T-helper 1 cell treated with Interleukin-12 subunit alpha and Interleukin-12 subunit beta and Interleukin-4 antibody, amounts not matched to agents 30 μg/mL and 1 μg/mL, for 36 hours (primary cell): Measurements from ENCODE around the gene KLHL11.
A peak's percentile ranks its signal among the peaks of the same experiment; 100 is the strongest.
"Not testable (repeated sequence)": the region's sequence is repeated elsewhere in the genome, so short reads cannot be mapped to it uniquely, and the experiment has no call there.

Source experiments
- H3K27ac Mint-ChIP-seq: one replicate; pipeline ENCODE4 v1.8.0; 2021; ENCODE audit warnings: mild to moderate bottlenecking, mixed read lengths
- H3K27me3 Mint-ChIP-seq: one replicate; pipeline ENCODE4 v1.8.0; 2021; ENCODE audit warnings: low read depth, mixed read lengths
- H3K36me3 Mint-ChIP-seq: one replicate; pipeline ENCODE4 v1.8.0; 2021; ENCODE audit warnings: low read depth, mixed read lengths
- H3K4me1 Mint-ChIP-seq: one replicate; pipeline ENCODE4 v1.8.0; 2021; ENCODE audit warnings: low read depth, mixed read lengths
- H3K4me3 Mint-ChIP-seq: one replicate; pipeline ENCODE4 v1.8.0; 2021; ENCODE audit warnings: mild to moderate bottlenecking, moderate library complexity, mixed read lengths
- H3K9me3 Mint-ChIP-seq: one replicate; pipeline ENCODE4 v1.8.0; 2021; ENCODE audit warnings: mixed read lengths

Gene KLHL11

GRCh38 chr17:41869426-41869825 lies 4.2 kb upstream of the KLHL11 start:
- Mint-ChIP-seq H3K27ac (peak overlapping the region; percentile 26), H3K4me1 (peaks cover 19% of the 10 kb centered on the region), H3K27me3 (no peaks in the 10 kb centered on the region), H3K9me3 (no peaks in the 10 kb centered on the region), H3K4me3 (no peak overlapping the region), H3K36me3 (peaks cover 46% of the 10 kb centered on the region)

GRCh38 chr17:41868568-41868967 lies 3.3 kb upstream of the KLHL11 start:
- H3K27me3 Mint-ChIP-seq: no peaks in the 10 kb centered on the region
- H3K4me3 Mint-ChIP-seq: peak overlapping the region; percentile 26
- H3K27ac Mint-ChIP-seq: peak overlapping the region; percentile 86
- H3K4me1 Mint-ChIP-seq: peaks cover 19% of the 10 kb centered on the region
- H3K36me3 Mint-ChIP-seq: peaks cover 43% of the 10 kb centered on the region
- no peaks in the 10 kb centered on the region for H3K9me3 Mint-ChIP-seq

- H3K4me3 Mint-ChIP-seq: peak overlapping the region; percentile 75
Observed at GRCh38 chr17:41865596-41865893, 322 bp upstream of the KLHL11 start.

GRCh38 chr17:41864498-41864835 lies 756 bp downstream of the KLHL11 start:
- peaks cover 17% of the 10 kb centered on the region for H3K36me3 Mint-ChIP-seq
- H3K27ac Mint-ChIP-seq: no peak overlapping the region
- peaks cover 21% of the 10 kb centered on the region for H3K4me1 Mint-ChIP-seq
- H3K9me3 Mint-ChIP-seq: no peaks in the 10 kb centered on the region
- H3K27me3 Mint-ChIP-seq: no peaks in the 10 kb centered on the region
- H3K4me3 Mint-ChIP-seq: no peak overlapping the region

More at GRCh38 chr17:41865596-41865893, 322 bp upstream of the KLHL11 start:
- Mint-ChIP-seq H3K27me3 (no peaks in the 10 kb centered on the region), H3K27ac (peak overlapping the region; percentile 84), H3K4me1 (peaks cover 23% of the 10 kb centered on the region), H3K9me3 (no peaks in the 10 kb centered on the region), H3K36me3 (peaks cover 27% of the 10 kb centered on the region)

GRCh38 chr17:41863074-41863848 lies 2.0 kb downstream of the KLHL11 start:
- no peaks in the 10 kb centered on the region for H3K9me3 Mint-ChIP-seq
- H3K27ac Mint-ChIP-seq: no peak overlapping the region
- peaks cover 9% of the 10 kb centered on the region for H3K4me1 Mint-ChIP-seq
- H3K27me3 Mint-ChIP-seq: no peaks in the 10 kb centered on the region
- no peak overlapping the region for H3K4me3 Mint-ChIP-seq
- peaks cover 11% of the 10 kb centered on the region for H3K36me3 Mint-ChIP-seq

- H3K27me3 Mint-ChIP-seq: no peaks in the 10 kb centered on the region
- H3K36me3 Mint-ChIP-seq: peaks cover 2% of the 10 kb centered on the region
- H3K4me3 Mint-ChIP-seq: no peak overlapping the region
- H3K9me3 Mint-ChIP-seq: no peaks in the 10 kb centered on the region
- peaks cover 6% of the 10 kb centered on the region for H3K4me1 Mint-ChIP-seq
- H3K27ac Mint-ChIP-seq: no peak overlapping the region
Observed at GRCh38 chr17:41860254-41860931, 4.8 kb downstream of the KLHL11 start.

GRCh38 chr17:41851382-41851781 lies 13.8 kb downstream of the KLHL11 start:
- peaks cover 20% of the 10 kb centered on the region for H3K36me3 Mint-ChIP-seq
- H3K27ac Mint-ChIP-seq, H3K4me1 Mint-ChIP-seq, H3K9me3 Mint-ChIP-seq, H3K27me3 Mint-ChIP-seq, H3K4me3 Mint-ChIP-seq: not testable (repeated sequence)

- Mint-ChIP-seq H3K36me3 (peaks cover 17% of the 10 kb centered on the region), H3K27me3 (no peaks in the 10 kb centered on the region), H3K4me1 (peaks cover 9% of the 10 kb centered on the region), H3K4me3 (no peak overlapping the region), H3K27ac (no peak overlapping the region), H3K9me3 (no peaks in the 10 kb centered on the region)
Observed at GRCh38 chr17:41849251-41849990, 15.8 kb downstream of the KLHL11 start.

GRCh38 chr17:41848788-41849187 lies 16.4 kb downstream of the KLHL11 start:
- no peak overlapping the region for H3K27ac Mint-ChIP-seq
- H3K4me1 Mint-ChIP-seq: peaks cover 9% of the 10 kb centered on the region
- H3K27me3 Mint-ChIP-seq: no peaks in the 10 kb centered on the region
- peaks cover 11% of the 10 kb centered on the region for H3K36me3 Mint-ChIP-seq
- H3K4me3 Mint-ChIP-seq: no peak overlapping the region
- no peaks in the 10 kb centered on the region for H3K9me3 Mint-ChIP-seq

- no peak overlapping the region for H3K27ac Mint-ChIP-seq
- no peak overlapping the region for H3K4me3 Mint-ChIP-seq
- peaks cover 4% of the 10 kb centered on the region for H3K4me1 Mint-ChIP-seq
- no peaks in the 10 kb centered on the region for H3K9me3 Mint-ChIP-seq
- no peaks in the 10 kb centered on the region for H3K27me3 Mint-ChIP-seq
- H3K36me3 Mint-ChIP-seq: no peaks in the 10 kb centered on the region
Observed at GRCh38 chr17:41844971-41845370, 20.3 kb downstream of the KLHL11 start.

- not testable (repeated sequence) for H3K27ac Mint-ChIP-seq, H3K4me3 Mint-ChIP-seq, H3K27me3 Mint-ChIP-seq, H3K36me3 Mint-ChIP-seq, H3K4me1 Mint-ChIP-seq, H3K9me3 Mint-ChIP-seq
Observed at GRCh38 chr17:41840781-41841180, 24.4 kb downstream of the KLHL11 start.

- H3K36me3 Mint-ChIP-seq, H3K9me3 Mint-ChIP-seq, H3K4me3 Mint-ChIP-seq, H3K27me3 Mint-ChIP-seq, H3K27ac Mint-ChIP-seq: not testable (repeated sequence)
- H3K4me1 Mint-ChIP-seq: peaks cover 11% of the 10 kb centered on the region
Observed at GRCh38 chr17:41839448-41839847, 25.8 kb downstream of the KLHL11 start.

- Mint-ChIP-seq H3K27ac (no peak within 1 kb of the TSS), H3K9me3 (no peaks in the 10 kb centered on the region), H3K36me3 (no peaks in the 10 kb centered on the region), H3K4me1 (peaks cover 11% of the 10 kb centered on the region), H3K27me3 (peaks cover 5% of the 10 kb centered on the region), H3K4me3 (peak within 1 kb of the TSS; percentile 73)
Observed at GRCh38 chr17:41837761-41838538, 27.3 kb downstream of the KLHL11 start, which contains the start of gene KLHL10. TSS of gene KLHL10 (plus strand) at chr17:41837825. CDS start at chr17:41837933, 108 bp downstream.

- Mint-ChIP-seq H3K4me3 (peak overlapping the region; percentile 73), H3K27ac (no peak overlapping the region), H3K27me3 (peaks cover 5% of the 10 kb centered on the region), H3K36me3 (peaks cover 3% of the 10 kb centered on the region), H3K4me1 (peaks cover 11% of the 10 kb centered on the region), H3K9me3 (no peaks in the 10 kb centered on the region)
Observed at GRCh38 chr17:41836550-41837196, 28.6 kb downstream of the KLHL11 start.
